Measurements from ENCODE around the gene TNS1. TPM values are rescaled to one million over a fixed set of nuclear protein-coding genes. Genes with fewer than 3 reads are reported as not detected.

Gene TNS1
- total RNA-seq, 2 donors from 2014 or later: 20.6 to 164 TPM

DNA sequence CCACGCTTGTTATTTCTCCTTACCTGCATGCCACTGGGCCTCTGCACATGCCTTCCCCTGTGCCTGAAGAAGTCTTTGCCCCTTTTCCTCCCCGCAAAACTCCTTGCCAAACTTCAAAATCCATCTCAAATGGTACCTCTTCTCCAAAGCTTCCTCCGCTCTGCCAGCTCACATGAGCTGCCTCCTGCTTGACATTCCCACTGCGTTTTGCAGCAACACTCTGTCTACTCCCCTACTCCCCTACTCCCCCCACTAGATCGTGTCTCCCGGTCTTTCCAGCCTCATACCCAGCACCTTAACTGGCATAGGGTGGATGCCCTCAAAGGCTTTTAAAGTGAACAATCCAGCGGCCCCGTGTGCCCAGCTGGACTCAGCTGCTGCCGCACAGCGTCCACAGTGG, 65.8 kb downstream of the TNS1 start:
- Histone ChIP-seq H3K9me3 (no peaks in the 10 kb centered on the region), H3K27ac (peak overlapping the region; percentile 68), H3K9ac (ENCODE audit: low read depth in 2 of 2, low read length in 2 of 2) (peak overlapping the region in 1 of 2 donors; percentile 39), H3K36me3 (no peaks in the 10 kb centered on the region), H3K27me3 (no peaks in the 10 kb centered on the region), H3K4me3 (no peak overlapping the region), H3K4me1 (no peaks in the 10 kb centered on the region)
- intact Hi-C loops (cut with DNase I): no loop called here
- no peak for TF ChIP-seq CTCF (IDR thresholded peaks at IDR 0.05)
- no peak for DNase-seq

GRCh38 chr2:217935901-217936684, 66.7 kb downstream of the TNS1 start:
- intact Hi-C loops (cut with DNase I): no loop called here
- H3K9ac ChIP-seq (ENCODE audit: low read depth in 2 of 2, low read length in 2 of 2): peak overlapping the region in 1 of 2 donors; percentile 58
- TF ChIP-seq CTCF (IDR thresholded peaks at IDR 0.05): no peak
- no peaks in the 10 kb centered on the region for H3K9me3 ChIP-seq
- no peaks in the 10 kb centered on the region for H3K36me3 ChIP-seq
- no peak for DNase-seq
- H3K27me3 ChIP-seq: no peaks in the 10 kb centered on the region
- no peak overlapping the region for H3K4me3 ChIP-seq
- H3K27ac ChIP-seq: peak overlapping the region; percentile 68
- H3K4me1 ChIP-seq: no peaks in the 10 kb centered on the region

DNA sequence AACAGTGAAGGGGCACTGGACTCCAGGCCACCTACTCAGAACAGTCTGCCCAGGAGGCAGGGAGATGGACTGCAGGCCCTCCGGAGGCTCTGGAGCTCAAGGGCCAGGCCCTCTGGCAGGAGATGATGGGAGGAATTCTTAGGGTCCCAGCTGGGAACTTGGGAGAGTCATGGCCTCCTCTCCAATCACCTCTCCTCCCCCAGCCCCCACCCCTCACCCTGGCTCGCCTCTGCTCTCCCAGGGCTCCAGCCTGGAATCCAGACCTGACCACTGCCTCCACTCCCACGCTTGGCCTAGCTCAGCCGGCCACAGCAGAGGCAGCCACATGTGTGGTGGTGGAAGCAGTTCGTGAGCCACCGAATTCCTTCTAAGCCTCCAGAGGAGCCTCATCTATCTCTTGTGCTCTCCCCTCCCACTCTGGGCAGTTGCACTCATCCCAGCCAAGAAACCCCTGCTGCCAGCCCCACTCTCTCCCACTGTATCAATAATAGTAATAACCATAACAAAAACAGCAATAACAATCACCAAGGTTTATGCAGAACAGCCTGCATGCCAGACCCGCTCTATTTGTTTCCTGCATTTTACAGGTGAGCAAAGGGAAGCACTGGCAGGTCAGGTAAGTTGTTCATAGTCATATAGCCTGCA, 67.4 kb downstream of the TNS1 start:
- TF ChIP-seq CTCF (IDR thresholded peaks at IDR 0.05): no peak
- intact Hi-C loops (cut with DNase I): no loop called here
- peak overlapping the region; percentile 47 to 58 for H3K9ac ChIP-seq (ENCODE audit: low read depth in 2 of 2, low read length in 2 of 2)
- H3K27ac ChIP-seq: peak overlapping the region; percentile 68
- H3K4me1 ChIP-seq: no peaks in the 10 kb centered on the region
- H3K36me3 ChIP-seq: no peaks in the 10 kb centered on the region
- no peaks in the 10 kb centered on the region for H3K9me3 ChIP-seq
- H3K4me3 ChIP-seq: no peak overlapping the region
- no peak for DNase-seq
- no peaks in the 10 kb centered on the region for H3K27me3 ChIP-seq

- Histone ChIP-seq H3K27ac (peak overlapping the region; percentile 68), H3K4me3 (no peak overlapping the region), H3K36me3 (no peaks in the 10 kb centered on the region), H3K9me3 (no peaks in the 10 kb centered on the region), H3K9ac (ENCODE audit: low read depth in 2 of 2, low read length in 2 of 2) (peak overlapping the region; percentile 47 to 58), H3K27me3 (no peaks in the 10 kb centered on the region), H3K4me1 (no peaks in the 10 kb centered on the region)
- intact Hi-C loops (cut with DNase I): no loop called here
- peak; percentile 47 for DNase-seq
- TF ChIP-seq CTCF (IDR thresholded peaks at IDR 0.05): no peak
These were observed 68.3 kb downstream of the TNS1 start for GRCh38 chr2:217934321-217935131.

DNA sequence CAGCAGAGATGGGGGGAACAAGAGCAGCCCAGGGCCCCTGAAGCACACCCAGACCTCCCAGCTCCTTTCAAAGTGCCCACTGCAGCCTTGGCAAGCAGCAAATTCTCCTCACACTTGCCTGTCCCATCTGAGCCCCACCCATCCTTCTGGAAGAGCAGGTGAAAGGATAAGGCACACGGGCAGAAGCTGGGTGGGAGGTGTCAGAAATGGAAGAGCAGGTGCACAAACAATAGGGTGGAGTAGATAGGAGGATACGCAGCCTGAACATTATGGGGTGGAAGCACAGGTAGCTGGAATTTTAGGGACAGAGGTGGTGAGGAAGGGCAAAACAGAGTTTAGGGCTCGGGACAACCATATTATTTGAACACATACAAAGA, 69.2 kb downstream of the TNS1 start:
- TF ChIP-seq CTCF (IDR thresholded peaks at IDR 0.05): no peak
- no peaks in the 10 kb centered on the region for H3K36me3 ChIP-seq
- H3K9me3 ChIP-seq: no peaks in the 10 kb centered on the region
- DNase-seq: no peak
- H3K4me3 ChIP-seq: no peak overlapping the region
- no peaks in the 10 kb centered on the region for H3K27me3 ChIP-seq
- H3K9ac ChIP-seq (ENCODE audit: low read depth in 2 of 2, low read length in 2 of 2): peak overlapping the region; percentile 13 to 47
- intact Hi-C loops (cut with DNase I): no loop called here
- H3K27ac ChIP-seq: peak overlapping the region; percentile 68
- no peaks in the 10 kb centered on the region for H3K4me1 ChIP-seq

Measured in colonic mucosa (tissue), 4 donors.